GM18520 (cell line): ENCODE measurements around the gene CLCN7.

Experiments used
- ATAC-seq: cut with Tn5 transposase; IDR thresholded peaks from one replicate; pipeline ENCODE4 v1.9.1; 2021; ENCODE audit not compliant: unreplicated experiment

CLCN7 gene

GRCh38 chr16:1431497-1432270 lies 43.1 kb downstream of the CLCN7 start:
- ATAC-seq: no peak

- ATAC-seq: no peak
Observed at GRCh38 chr16:1430759-1431496, 43.9 kb downstream of the CLCN7 start, which contains the start of gene PERCC1. TSS of gene PERCC1 (plus strand) at chr16:1431078. CDS start at chr16:1432594, 1,516 bp downstream.

GRCh38 chr16:1430214-1430758 lies 44.5 kb downstream of the CLCN7 start:
- no peak for ATAC-seq

- ATAC-seq: no peak
Observed at GRCh38 chr16:1429631-1430030, 45.2 kb downstream of the CLCN7 start.

- no peak for ATAC-seq
Observed at GRCh38 chr16:1429012-1429411, 45.8 kb downstream of the CLCN7 start.

- no peak for ATAC-seq
Observed at GRCh38 chr16:1428511-1428910, 46.3 kb downstream of the CLCN7 start.

GRCh38 chr16:1427473-1428461 lies 47.1 kb downstream of the CLCN7 start:
- ATAC-seq: no peak

GRCh38 chr16:1426734-1427471 lies 47.9 kb downstream of the CLCN7 start:
- no peak for ATAC-seq

GRCh38 chr16:1425616-1426370 lies 49.0 kb downstream of the CLCN7 start:
- no peak for ATAC-seq

GRCh38 chr16:1424028-1424427 lies 50.8 kb downstream of the CLCN7 start:
- ATAC-seq: no peak

GRCh38 chr16:1422076-1422475 lies 52.8 kb downstream of the CLCN7 start:
- no peak for ATAC-seq

- ATAC-seq: no peak
Observed at GRCh38 chr16:1420111-1420539, 54.7 kb downstream of the CLCN7 start.

- no peak for ATAC-seq
Observed at GRCh38 chr16:1416521-1416941, 58.3 kb downstream of the CLCN7 start.

GRCh38 chr16:1414532-1415260 lies 60.1 kb downstream of the CLCN7 start, which contains the start of gene UNKL:
TSS of gene UNKL (minus strand) at chr16:1414704. CDS start at chr16:1414691, 13 bp downstream.
- ATAC-seq: peak; percentile 61

GRCh38 chr16:1413684-1414531 lies 60.9 kb downstream of the CLCN7 start:
- ATAC-seq: peak; percentile 4

GRCh38 chr16:1412847-1413246 lies 62.0 kb downstream of the CLCN7 start:
- ATAC-seq: no peak

- peak; percentile 54 for ATAC-seq
Observed at GRCh38 chr16:1408171-1408837, 66.5 kb downstream of the CLCN7 start.
